ENCODE measurements around the gene HNRNPM.

HNRNPM gene

GRCh38 chr19:8487137-8487851, 42.5 kb downstream of the HNRNPM start:
- DNase-seq (ENCODE audit: low read depth in 2 of 2): peak; percentile 14 to 17

- DNase-seq (ENCODE audit: low read depth in 2 of 2): no peak
These were observed 43.6 kb downstream of the HNRNPM start for GRCh38 chr19:8488365-8488764.

- no peak for DNase-seq (ENCODE audit: low read depth in 2 of 2)
These were observed 45.0 kb downstream of the HNRNPM start for GRCh38 chr19:8489561-8490394.

DNA sequence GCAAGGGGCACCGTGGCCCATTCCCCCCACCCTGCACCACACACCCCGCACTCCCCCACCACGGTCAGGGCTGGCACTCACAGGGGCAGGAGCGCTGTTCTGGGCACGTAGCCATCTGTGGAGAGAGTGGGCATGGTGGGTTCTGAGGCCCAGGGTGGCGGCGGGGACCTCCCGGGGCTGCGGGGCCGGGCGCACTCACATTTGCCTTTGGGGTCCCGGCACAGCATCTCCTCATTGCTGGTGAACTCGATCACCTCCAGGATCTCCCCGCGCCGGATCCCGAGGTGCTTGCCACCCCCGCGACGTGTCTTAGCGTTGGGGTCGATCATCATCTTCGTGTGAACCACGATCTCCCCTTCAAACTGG, 45.6 kb downstream of the HNRNPM start:
- DNase-seq (ENCODE audit: low read depth in 2 of 2): no peak

GRCh38 chr19:8490873-8491272, 46.1 kb downstream of the HNRNPM start:
- DNase-seq (ENCODE audit: low read depth in 2 of 2): no peak

DNA sequence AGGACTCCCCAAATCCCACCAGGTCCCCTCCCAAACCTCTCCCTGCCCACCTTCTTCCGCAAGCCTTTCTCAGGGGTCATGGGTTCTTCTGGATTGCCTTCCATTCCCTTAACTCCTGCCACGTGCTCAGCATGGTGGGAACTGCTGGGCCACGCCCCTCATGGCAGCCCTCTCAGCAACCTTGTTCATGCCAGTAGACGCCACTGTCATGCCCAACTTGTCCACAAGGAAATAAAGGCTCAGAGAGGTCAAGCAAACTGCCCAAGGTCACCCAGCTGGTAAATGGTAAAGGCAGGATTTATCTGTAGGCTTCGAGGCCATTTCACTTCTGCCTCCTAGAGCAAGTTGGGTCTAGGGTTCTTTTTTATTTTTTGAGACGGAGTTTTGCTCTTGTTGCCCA, 46.8 kb downstream of the HNRNPM start:
- DNase-seq (ENCODE audit: low read depth in 2 of 2): no peak

DNA sequence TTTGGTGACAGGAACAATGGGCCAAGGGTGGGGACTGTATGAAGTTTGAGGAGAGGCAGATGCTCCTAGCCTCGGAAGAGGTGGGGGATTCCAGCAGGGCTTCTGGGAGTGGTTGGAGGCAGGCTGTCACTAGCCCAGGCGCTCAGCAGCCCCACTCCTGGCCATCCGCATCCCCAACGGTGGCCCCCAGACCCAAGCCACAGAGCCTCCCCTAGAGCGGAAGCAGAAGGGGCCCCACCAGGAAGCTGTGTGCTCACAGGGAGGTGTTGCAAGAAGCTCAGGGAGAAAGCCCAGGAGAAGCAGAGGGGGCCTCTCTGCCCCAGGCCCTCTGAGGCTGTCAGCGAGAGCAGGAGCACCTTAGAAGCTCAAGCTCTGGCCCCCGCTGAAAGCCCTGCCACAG, 49.4 kb downstream of the HNRNPM start:
- DNase-seq (ENCODE audit: low read depth in 2 of 2): no peak

DNA sequence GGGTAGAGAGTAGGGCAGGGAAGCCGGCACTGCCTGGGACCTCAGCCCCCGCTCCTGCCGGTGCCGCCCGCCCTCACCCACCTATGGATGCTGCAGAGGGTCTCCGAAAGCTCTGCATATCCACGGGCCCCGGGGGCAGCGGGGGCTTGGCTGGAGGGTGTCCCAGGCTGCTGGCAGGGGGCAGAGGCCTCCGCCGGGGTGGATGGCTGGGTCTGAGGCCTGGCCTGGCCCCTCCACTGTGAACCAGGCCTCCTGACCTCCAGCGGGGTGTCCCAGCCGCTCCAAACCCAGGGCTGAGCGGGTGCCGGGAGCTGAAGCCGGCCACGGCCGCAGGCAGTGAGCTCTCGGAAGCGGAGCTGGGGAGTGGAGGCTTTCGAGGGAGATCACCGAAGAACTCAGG, 53.5 kb downstream of the HNRNPM start:
- no peak for DNase-seq (ENCODE audit: low read depth in 2 of 2)

GRCh38 chr19:8499048-8499833, 54.5 kb downstream of the HNRNPM start:
- DNase-seq (ENCODE audit: low read depth in 2 of 2): no peak

GRCh38 chr19:8500158-8500557, 55.4 kb downstream of the HNRNPM start:
- no peak for DNase-seq (ENCODE audit: low read depth in 2 of 2)

GRCh38 chr19:8501516-8501915, 56.7 kb downstream of the HNRNPM start:
- DNase-seq (ENCODE audit: low read depth in 2 of 2): no peak

DNA sequence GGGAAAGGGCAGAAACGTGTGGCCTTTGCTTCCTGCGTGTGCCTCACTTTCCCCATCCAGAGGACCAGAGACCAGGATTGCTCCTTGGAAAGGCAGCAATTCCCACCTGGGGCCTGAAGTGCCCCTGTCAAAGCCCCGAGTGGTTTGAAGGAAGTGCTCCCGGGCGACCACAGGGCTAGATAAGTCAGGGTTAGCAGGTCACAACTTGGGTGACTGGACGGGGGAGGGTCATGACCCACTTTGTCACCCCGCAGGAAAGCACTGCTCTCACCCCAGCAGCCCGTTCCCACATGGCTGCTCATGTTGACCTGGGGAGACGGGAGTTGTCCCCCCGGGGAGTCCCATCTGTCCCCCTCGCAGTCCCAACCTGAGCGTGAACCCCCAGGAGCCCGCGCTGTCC, 57.2 kb downstream of the HNRNPM start:
- DNase-seq (ENCODE audit: low read depth in 2 of 2): no peak

DNA sequence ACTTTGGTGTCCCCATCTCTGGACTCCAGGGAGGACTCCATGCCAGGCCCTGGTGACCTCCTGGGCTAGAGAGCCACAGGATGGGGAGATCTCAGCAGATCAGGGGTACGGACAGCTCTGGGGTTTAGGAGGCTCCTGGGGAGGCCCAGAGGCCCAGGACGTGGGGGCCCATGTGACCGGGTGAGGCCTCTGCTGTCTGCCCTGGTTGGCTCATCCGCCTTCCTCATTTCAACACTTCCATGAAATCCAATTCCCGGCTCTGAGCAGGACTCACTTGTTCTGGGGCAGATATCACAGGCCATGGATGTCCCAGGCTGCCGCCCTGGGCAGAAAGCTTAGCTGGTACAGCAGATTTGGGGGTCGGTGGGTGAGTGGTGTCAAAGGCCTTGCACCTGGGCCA, 58.7 kb downstream of the HNRNPM start:
- no peak for DNase-seq (ENCODE audit: low read depth in 2 of 2)

DNA sequence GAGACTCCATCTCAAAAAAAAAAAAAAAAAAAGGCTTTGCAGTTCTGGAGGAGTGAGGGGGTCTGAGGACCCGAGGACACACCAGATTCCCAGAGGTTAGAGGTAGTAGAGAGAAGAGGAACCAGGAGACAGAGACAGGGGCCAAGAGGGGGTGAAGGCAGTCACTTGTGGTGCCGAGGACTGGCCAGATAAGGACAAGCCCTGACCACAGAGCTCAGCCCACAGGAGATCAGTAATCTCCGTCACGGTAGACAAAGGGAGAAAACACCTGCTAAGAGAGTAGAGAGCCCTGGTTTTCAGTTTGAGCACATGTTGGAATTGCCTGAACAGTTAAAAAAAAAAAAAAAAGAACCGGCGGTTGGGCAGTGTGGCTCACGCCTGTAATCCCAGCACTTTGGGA, 59.4 kb downstream of the HNRNPM start:
- no peak for DNase-seq (ENCODE audit: low read depth in 2 of 2)

DNA sequence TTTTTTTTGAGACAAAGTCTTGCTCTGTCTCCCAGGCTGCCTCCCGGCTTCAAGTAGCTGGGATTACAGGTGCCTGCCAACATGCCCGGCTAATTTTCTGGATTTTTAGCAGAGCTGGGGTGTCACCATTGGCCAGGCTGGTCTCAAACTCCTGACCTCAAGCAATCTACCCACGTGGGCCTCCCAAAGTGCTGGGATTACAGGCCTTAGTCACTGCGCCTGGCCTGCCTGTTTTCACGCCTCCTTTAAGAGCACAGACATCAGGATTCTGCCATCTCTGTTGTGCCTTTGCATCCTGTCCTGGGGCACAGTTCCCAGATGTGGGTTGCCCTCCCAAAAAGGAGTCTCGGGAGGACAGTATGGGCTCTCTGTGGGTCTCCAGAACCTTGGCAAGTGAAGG, 60.1 kb downstream of the HNRNPM start:
- DNase-seq (ENCODE audit: low read depth in 2 of 2): no peak

DNA sequence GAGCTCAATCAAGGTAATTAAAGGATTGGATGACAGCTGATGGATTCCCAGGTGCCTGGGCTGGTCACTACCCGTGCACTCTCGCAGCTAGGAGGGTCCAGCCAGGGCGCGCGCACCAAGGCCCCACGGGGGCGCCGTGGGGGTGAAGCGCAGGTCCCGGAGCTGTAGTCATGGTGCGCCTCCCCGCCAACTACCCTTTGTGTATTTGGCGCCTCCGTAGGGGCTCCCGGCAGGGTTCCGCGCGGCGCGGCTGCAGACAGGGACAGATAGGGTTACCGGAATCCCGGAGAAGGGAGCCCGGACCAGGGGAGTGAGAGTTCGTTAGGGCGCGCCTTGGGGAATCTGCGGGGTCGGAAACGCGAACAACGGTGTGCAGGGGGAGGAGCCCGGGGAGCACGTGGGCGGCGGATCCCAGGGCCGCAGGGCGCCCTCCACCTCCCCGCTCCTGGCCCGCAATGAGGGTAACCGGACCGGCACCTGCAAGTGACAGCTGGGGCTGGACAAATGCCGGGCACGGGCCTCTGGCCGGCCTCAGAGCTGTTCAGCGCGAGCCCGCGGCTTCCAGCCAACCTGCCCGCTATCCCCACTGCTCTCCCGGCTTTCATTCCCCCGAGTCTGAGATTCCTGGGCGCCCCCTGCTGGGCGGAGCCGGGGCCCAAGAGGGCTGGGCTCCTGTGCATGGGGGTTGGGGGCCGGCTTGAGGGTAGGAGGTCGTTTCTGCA, 61.1 kb downstream of the HNRNPM start:
- peak; percentile 22 to 54 for DNase-seq (ENCODE audit: low read depth in 2 of 2)

DNA sequence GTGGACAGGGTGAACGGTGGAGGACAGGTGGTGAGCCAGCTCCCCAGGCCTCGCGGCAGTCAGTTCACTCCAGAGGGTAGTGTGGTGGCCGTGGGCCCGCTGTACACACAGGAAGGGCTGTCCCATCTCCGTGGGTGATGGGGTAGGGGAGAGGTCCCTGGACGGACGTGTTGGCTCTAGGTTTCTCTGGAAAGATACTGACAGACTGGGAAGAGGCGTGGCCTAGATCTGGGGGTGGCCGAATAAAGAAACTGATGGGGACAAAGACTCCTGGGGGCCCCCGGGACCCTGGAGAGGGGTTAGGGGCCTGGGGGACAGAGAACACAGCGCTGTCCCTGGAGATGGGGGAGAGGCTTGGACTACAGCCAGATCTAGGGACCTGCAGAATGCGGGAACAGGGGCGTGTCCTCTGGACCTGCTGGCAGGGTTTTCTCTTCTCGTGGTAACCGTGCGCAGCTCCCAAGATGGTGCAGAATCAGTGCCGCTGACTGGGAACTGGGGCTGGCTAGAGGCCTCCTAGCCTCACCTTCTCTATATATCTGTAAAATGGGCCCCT, 61.7 kb downstream of the HNRNPM start:
- no peak for DNase-seq (ENCODE audit: low read depth in 2 of 2)

DNA sequence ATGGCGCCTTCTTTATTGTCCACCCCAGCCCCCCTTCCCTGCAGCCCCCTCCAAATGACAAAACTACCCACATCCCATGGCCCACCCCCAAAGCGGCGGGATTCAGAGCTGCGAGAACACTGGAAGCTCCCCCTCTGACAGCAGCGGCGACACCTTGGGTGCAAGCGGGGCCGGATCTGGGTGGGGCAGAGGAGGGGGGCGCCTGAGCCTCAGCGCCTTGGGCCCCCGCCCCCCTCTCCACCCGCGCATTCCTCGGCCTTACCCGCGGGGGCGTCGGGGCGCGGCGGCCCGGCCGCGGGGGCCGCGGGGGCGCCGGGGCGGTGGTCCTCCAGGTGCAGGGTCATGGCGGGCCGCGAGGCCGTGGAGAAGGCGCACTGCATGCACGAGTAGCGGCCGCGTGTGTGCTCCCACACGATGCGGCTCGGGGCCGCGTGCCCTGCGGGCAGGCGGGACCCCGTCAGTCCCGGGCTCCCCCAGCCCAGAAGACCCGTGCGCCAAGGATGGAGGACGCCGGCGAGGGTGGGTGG, 65.9 kb downstream of the HNRNPM start:
- no peak for DNase-seq (ENCODE audit: low read depth in 2 of 2)

- no peak for DNase-seq (ENCODE audit: low read depth in 2 of 2)
These were observed 66.9 kb downstream of the HNRNPM start for GRCh38 chr19:8511573-8512101.

DNA sequence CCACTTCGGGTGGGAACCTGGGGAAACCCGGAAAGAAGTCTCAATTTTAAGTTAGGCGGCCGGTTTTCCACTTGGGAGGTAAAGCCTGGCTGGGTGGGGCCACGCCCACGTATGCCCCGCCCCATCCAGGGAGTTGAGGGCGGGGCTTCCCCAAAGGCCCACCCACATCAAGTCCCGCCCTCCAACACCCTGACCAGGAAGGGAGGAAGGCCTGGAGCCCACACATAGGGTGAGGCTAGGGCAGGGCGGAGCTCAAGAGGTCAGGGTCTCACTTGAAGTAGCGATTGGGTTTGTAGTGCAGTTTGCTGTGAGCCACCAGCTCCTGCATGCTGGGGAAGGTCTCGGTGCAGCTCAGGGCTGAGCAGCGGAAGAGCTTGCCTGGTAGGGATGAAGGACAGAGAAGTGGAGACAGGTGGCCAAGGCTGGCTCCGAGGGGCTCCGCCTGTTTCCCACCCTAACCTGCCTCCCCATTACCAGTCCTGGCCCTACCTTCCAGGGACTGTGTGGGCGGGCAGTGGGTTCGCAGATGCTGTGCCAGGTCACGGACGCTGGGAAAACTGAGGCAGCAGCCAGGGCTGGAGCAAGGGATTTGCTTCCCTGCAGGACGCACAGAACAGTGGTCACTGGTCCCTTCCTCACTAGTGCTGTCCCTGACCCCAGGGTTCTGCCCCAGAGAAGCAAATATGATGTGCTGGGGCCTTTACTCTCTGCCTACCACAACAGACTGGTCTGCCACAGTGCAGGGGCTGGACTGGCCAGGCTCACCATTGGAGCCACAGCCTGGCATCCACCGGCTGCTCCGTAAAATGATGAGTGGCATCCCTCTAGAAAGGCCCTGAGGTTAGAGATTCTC, 67.6 kb downstream of the HNRNPM start:
- DNase-seq (ENCODE audit: low read depth in 2 of 2): no peak
